ENCODE results near the gene HOXB1.

HOXB1 gene

DNA sequence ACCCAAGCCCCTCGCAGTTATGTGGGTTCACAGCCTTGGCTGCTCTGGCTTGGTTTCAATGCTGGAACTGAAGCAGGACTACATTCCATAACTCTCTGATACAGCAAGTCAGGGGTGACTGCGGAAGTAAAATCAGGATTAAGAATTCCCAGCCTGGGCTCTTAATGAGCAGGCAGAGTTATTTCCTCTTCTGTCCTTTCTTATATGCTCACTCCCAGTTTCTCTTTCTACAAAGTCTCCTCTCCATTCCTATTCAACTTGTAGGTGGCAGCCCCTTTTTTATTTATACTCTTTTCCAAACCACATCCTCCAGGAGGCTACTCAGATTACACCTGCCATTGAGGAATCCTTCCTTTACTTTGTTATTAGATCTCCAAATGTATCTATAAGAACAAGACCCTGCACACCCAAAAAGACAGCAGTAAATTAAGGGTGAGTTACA, 40.3 kb downstream of the HOXB1 start:
- Histone ChIP-seq H3K4me3 (ENCODE audit: low read depth, low read length) (no peak overlapping the region), H3K36me3 (replicated peaks) (no peaks in the 10 kb centered on the region), H3K27me3 (replicated peaks) (peaks cover 7% of the 10 kb centered on the region), H3K27ac (no peak overlapping the region)
- TF ChIP-seq, protein P1, sequence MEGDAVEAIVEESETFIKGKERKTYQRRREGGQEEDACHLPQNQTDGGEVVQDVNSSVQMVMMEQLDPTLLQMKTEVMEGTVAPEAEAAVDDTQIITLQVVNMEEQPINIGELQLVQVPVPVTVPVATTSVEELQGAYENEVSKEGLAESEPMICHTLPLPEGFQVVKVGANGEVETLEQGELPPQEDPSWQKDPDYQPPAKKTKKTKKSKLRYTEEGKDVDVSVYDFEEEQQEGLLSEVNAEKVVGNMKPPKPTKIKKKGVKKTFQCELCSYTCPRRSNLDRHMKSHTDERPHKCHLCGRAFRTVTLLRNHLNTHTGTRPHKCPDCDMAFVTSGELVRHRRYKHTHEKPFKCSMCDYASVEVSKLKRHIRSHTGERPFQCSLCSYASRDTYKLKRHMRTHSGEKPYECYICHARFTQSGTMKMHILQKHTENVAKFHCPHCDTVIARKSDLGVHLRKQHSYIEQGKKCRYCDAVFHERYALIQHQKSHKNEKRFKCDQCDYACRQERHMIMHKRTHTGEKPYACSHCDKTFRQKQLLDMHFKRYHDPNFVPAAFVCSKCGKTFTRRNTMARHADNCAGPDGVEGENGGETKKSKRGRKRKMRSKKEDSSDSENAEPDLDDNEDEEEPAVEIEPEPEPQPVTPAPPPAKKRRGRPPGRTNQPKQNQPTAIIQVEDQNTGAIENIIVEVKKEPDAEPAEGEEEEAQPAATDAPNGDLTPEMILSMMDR (IDR thresholded peaks at IDR 0.05; ENCODE audit: low read depth, low read length, missing control alignments): no peak
- no peak for DNase-seq
- in situ Hi-C loops (cut with HindIII; ENCODE audit: low pct_ligation_motif_present, low sequenced_read_pairs): no loop called here

DNA sequence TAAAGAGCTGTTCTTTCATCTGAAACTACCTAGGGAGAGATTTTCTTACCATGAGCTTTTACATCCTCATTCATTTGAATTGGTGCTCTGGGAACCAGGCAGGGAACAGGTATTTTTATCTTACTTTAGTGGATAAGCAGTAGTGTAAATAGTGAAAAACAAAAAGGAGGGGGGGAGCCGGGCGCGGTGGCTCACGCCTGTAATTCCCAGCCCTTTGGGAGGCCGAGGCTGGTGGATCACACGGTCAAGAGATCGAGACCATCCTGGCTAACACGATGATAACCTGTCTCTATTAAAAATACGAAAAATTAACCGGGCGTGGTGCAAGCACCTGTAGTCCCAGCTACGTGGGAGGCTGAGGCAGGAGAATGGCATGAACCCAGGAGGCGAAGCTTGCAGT, 41.0 kb downstream of the HOXB1 start:
- Histone ChIP-seq H3K36me3 (replicated peaks) (no peaks in the 10 kb centered on the region), H3K27ac (no peak overlapping the region), H3K4me3 (ENCODE audit: low read depth, low read length) (no peak overlapping the region), H3K27me3 (replicated peaks) (peaks cover 7% of the 10 kb centered on the region)
- no peak for DNase-seq
- in situ Hi-C loops (cut with HindIII; ENCODE audit: low pct_ligation_motif_present, low sequenced_read_pairs): no loop called here
- TF ChIP-seq, protein P1 (IDR thresholded peaks at IDR 0.05; ENCODE audit: low read depth, low read length, missing control alignments): no peak

DNA sequence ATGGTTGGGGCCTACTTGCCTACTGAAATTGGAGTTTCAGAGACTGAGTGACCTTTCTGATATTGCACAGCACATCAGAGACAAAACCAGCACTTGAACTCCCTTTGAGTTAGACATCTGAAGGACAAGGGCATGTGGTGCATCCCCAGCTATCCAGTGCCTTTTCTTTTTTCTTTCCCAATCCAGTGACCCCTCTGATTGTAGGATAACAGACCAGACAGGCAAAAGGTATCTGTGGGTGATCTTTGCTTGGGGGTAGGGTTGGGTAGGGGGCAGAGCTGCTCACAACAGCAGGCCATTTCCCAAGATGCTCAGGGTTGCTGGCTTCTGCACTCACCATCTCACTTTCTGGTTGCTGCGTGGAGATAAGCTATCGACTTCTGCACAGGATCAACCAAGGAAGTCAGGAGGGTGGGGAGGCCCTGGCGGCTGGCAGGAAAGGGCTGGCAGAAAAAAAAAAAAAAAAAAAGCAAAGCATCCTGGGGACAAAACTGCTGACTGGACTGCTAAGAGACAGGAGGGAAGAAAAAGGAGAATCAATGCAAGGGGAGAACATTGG, 42.2 kb downstream of the HOXB1 start:
- Histone ChIP-seq H3K4me3 (ENCODE audit: low read depth, low read length) (no peak overlapping the region), H3K27ac (no peak overlapping the region), H3K27me3 (replicated peaks) (peaks cover 7% of the 10 kb centered on the region), H3K36me3 (replicated peaks) (no peaks in the 10 kb centered on the region)
- in situ Hi-C loops (cut with HindIII; ENCODE audit: low pct_ligation_motif_present, low sequenced_read_pairs): no loop called here
- DNase-seq: no peak
- TF ChIP-seq, protein P1 (IDR thresholded peaks at IDR 0.05; ENCODE audit: low read depth, low read length, missing control alignments): no peak

DNA sequence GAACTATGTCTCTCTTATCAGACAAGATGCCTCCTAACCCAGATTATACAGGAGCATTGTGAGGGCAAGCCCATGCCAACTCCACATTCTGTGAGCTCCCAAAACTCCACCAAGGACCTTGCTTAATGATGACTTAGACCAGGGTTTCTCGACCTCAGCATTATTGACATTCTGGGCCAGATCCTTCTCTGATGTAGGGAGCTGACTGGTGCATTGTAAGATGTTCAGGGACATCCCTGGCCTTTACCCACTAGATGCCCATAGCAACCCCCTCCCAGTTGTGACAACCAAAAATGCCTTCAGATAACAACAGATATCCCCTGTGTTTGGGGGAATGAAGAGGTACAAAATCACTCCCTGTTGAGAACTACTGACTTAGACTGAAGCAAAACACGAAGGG, 43.6 kb downstream of the HOXB1 start:
- TF ChIP-seq, protein P1 (IDR thresholded peaks at IDR 0.05; ENCODE audit: low read depth, low read length, missing control alignments): no peak

DNA sequence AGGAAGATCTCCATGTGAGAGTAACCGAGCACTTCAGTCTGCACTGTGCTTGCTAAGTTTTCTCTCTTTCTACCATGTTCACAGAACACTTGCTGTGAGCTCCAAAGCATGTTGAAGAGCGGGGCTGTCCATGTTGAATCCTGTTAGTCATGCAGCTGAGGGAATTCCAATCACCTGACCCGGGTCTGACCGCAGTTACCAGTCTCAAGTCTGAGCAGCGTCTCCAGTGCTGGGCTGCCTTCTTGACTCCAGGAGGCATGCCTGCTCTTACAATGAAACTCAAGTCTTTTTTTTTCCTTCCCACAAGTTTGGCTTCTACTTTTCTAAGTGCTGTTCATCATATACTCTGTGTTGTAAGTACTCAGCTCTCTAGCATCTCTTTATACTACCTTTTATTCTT, 44.3 kb downstream of the HOXB1 start:
- H3K27me3 ChIP-seq (replicated peaks): peaks cover 3% of the 10 kb centered on the region
- H3K36me3 ChIP-seq (replicated peaks): no peaks in the 10 kb centered on the region
- no peak overlapping the region for H3K4me3 ChIP-seq (ENCODE audit: low read depth, low read length)
- H3K27ac ChIP-seq: no peak overlapping the region
- in situ Hi-C loops (cut with HindIII; ENCODE audit: low pct_ligation_motif_present, low sequenced_read_pairs): no loop called here
- DNase-seq: peak; percentile 94
- TF ChIP-seq, protein P1 (IDR thresholded peaks at IDR 0.05; ENCODE audit: low read depth, low read length, missing control alignments): peak; percentile 64

More for the DNA sequence above, 43.6 kb downstream of the HOXB1 start:
- Histone ChIP-seq H3K36me3 (replicated peaks) (no peaks in the 10 kb centered on the region), H3K4me3 (ENCODE audit: low read depth, low read length) (no peak overlapping the region), H3K27ac (no peak overlapping the region), H3K27me3 (replicated peaks) (peaks cover 3% of the 10 kb centered on the region)
- no peak for DNase-seq
- in situ Hi-C loops (cut with HindIII; ENCODE audit: low pct_ligation_motif_present, low sequenced_read_pairs): no loop called here

DNA sequence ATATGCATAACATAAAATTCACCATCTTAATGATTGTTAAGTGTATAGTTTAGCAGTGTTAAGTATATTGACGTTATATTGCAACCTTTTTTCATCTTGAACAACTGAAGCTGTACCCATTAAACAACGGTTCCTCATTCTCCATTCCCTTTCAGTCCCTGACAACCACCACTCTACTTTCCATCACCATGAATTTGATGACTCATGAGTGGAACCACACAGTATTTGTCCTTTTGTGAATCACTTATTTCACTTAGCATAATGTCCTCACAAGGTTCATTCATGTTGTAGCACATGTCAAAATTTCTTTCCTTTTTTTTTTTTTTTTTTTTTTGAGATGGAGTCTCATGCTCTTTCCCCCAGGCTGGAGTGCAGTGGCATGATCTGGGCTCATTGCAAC, 46.0 kb downstream of the HOXB1 start:
- Histone ChIP-seq H3K27me3 (replicated peaks) (no peaks in the 10 kb centered on the region), H3K36me3 (replicated peaks) (no peaks in the 10 kb centered on the region), H3K27ac (peak overlapping the region; percentile 81), H3K4me3 (ENCODE audit: low read depth, low read length) (no peak overlapping the region)
- DNase-seq: no peak
- in situ Hi-C loops (cut with HindIII; ENCODE audit: low pct_ligation_motif_present, low sequenced_read_pairs): no loop called here
- TF ChIP-seq, protein P1 (IDR thresholded peaks at IDR 0.05; ENCODE audit: low read depth, low read length, missing control alignments): no peak

Measured in brain microvascular endothelial cell (primary cell).